ENCODE measurements around the gene ARHGEF12.

ARHGEF12 gene

DNA sequence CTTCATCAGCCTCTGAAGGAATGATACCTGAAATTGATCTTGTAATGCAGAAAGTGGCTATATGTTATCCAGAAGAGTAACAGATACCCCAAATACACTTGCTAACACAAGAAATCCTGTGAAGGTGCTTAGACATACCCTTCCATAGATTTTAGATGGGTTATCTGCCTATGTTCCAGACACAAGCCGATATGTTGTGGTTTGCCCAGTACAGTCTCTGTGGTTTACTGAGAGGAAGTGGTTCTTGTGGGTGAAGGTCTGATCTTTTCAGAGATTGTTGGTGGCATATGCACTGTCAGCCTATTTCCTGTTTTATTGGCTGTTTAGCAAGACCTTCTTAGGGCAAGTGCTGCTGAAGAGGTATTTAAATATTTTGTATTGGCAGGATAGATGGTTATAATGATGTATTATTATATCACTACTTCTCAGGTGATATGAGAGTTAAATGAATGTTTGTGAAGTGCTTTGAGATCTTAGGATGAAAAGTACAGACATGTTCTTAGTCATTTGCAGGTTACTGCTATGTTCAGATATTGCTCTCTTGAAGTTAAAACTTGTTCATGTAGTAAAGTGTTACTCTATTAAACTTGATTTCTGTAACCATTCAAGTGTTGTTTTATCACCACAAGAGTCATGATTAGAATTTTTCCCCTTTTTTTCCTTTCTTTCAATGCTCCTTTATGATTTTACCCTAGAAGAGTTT, 8.2 kb downstream of the ARHGEF12 start:
- Histone ChIP-seq H3K9ac (ENCODE audit: insufficient read length, low read depth) (no peak overlapping the region), H3K36me3 (ENCODE audit: insufficient read depth, insufficient read length, low read length) (no peaks in the 10 kb centered on the region), H3K4me1 (ENCODE audit: insufficient read depth, insufficient read length) (no peaks in the 10 kb centered on the region), H3K4me3 (ENCODE audit: insufficient read length, low read depth) (no peak overlapping the region), H3K9me3 (ENCODE audit: insufficient read depth, low read length) (no peaks in the 10 kb centered on the region), H3K27me3 (ENCODE audit: insufficient read depth, insufficient read length) (no peaks in the 10 kb centered on the region)
- TF ChIP-seq SUZ12 (IDR thresholded peaks at IDR 0.05; ENCODE audit: extremely low read depth, insufficient read depth, insufficient read length) (no peak), YY1 (IDR thresholded peaks at IDR 0.05; ENCODE audit: insufficient read depth, insufficient read length) (no peak), ZNF274 (IDR thresholded peaks at IDR 0.05; ENCODE audit: low read depth, low read length) (no peak)
- DNase-seq (ENCODE audit: low read depth, low spot score) = no peak

DNA sequence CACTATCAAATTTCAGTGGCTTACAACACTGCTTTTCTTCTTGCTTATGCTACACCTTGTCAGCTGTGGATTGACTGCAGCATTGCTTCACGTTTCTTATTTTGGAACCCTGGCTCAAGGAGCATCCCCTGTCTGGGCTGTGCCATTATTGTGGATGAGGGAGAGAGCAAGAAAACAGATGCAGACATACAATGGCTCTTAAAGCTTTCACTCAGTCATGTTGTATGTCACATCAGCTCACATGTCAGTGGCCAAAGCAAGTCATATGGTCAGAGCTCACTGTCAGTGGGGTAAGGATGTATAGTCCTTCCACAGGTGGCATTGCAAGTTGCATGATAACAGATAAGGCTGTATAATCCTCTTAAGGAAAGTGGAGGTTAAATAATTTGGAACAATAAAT, 10.0 kb downstream of the ARHGEF12 start:
- no peak overlapping the region for H3K9ac ChIP-seq (ENCODE audit: insufficient read length, low read depth)
- no peak for DNase-seq (ENCODE audit: low read depth, low spot score)
- H3K27me3 ChIP-seq (ENCODE audit: insufficient read depth, insufficient read length) = no peaks in the 10 kb centered on the region
- H3K4me3 ChIP-seq (ENCODE audit: insufficient read length, low read depth) = no peak overlapping the region
- H3K4me1 ChIP-seq (ENCODE audit: insufficient read depth, insufficient read length) = no peaks in the 10 kb centered on the region
- TF ChIP-seq YY1 (IDR thresholded peaks at IDR 0.05; ENCODE audit: insufficient read depth, insufficient read length) (no peak), SUZ12 (IDR thresholded peaks at IDR 0.05; ENCODE audit: extremely low read depth, insufficient read depth, insufficient read length) (no peak), ZNF274 (IDR thresholded peaks at IDR 0.05; ENCODE audit: low read depth, low read length) (no peak)
- H3K9me3 ChIP-seq (ENCODE audit: insufficient read depth, low read length) = no peaks in the 10 kb centered on the region
- H3K36me3 ChIP-seq (ENCODE audit: insufficient read depth, insufficient read length, low read length) = no peaks in the 10 kb centered on the region

DNA sequence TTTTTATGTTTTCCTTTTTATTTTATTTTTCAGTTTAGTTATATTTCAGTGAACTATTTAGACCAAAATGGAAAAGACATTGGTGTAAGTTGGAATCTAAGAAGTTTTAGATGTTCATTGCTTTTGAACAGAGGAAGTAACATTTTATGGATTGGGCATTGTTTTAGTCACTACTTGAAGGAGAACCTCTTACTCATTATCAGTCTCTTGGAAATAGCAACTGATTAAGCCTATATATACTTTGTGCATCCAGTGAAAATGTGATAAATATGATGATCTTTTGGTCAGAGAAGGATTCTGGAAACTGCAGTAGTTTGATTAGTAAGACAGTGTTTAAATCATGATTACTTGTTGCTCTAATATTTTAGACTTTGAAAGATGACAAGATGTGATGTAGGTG, 14.4 kb downstream of the ARHGEF12 start:
- no peaks in the 10 kb centered on the region for H3K27me3 ChIP-seq (ENCODE audit: insufficient read depth, insufficient read length)
- no peak overlapping the region for H3K9ac ChIP-seq (ENCODE audit: insufficient read length, low read depth)

DNA sequence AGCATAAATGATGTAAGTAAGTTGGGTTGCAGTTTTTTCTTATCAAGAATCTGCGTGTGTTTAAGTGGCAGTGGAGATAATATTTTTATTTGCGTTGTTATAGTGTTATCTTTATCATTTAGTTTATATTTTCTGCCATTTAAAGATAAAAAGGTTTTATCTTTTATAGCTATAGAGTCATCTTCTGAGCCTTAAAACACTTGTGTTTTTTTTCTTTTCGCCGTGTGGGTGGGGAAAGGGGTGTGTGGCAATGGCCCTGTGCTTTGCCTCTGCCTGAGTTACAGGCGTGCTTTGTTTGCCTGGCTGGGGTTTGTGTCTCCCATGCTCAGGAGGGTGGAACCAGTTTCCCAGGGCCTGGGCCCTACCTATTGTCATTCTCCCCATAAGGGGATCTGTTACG, 16.2 kb downstream of the ARHGEF12 start:
- no peaks in the 10 kb centered on the region for H3K27me3 ChIP-seq (ENCODE audit: insufficient read depth, insufficient read length)
- no peaks in the 10 kb centered on the region for H3K4me1 ChIP-seq (ENCODE audit: insufficient read depth, insufficient read length)
- no peak overlapping the region for H3K9ac ChIP-seq (ENCODE audit: insufficient read length, low read depth)
- no peak for DNase-seq (ENCODE audit: low read depth, low spot score)
- H3K4me3 ChIP-seq (ENCODE audit: insufficient read length, low read depth) = no peak overlapping the region
- no peaks in the 10 kb centered on the region for H3K9me3 ChIP-seq (ENCODE audit: insufficient read depth, low read length)
- no peaks in the 10 kb centered on the region for H3K36me3 ChIP-seq (ENCODE audit: insufficient read depth, insufficient read length, low read length)
- TF ChIP-seq ZNF274 (IDR thresholded peaks at IDR 0.05; ENCODE audit: low read depth, low read length) (no peak), SUZ12 (IDR thresholded peaks at IDR 0.05; ENCODE audit: extremely low read depth, insufficient read depth, insufficient read length) (no peak), YY1 (IDR thresholded peaks at IDR 0.05; ENCODE audit: insufficient read depth, insufficient read length) (no peak)

More for the DNA sequence above, 14.4 kb downstream of the ARHGEF12 start:
- TF ChIP-seq ZNF274 (IDR thresholded peaks at IDR 0.05; ENCODE audit: low read depth, low read length) = no peak
- TF ChIP-seq SUZ12 (IDR thresholded peaks at IDR 0.05; ENCODE audit: extremely low read depth, insufficient read depth, insufficient read length) = no peak
- TF ChIP-seq YY1 (IDR thresholded peaks at IDR 0.05; ENCODE audit: insufficient read depth, insufficient read length) = no peak
- no peaks in the 10 kb centered on the region for H3K36me3 ChIP-seq (ENCODE audit: insufficient read depth, insufficient read length, low read length)
- H3K4me1 ChIP-seq (ENCODE audit: insufficient read depth, insufficient read length) = no peaks in the 10 kb centered on the region
- no peak for DNase-seq (ENCODE audit: low read depth, low spot score)
- H3K4me3 ChIP-seq (ENCODE audit: insufficient read length, low read depth) = no peak overlapping the region
- no peaks in the 10 kb centered on the region for H3K9me3 ChIP-seq (ENCODE audit: insufficient read depth, low read length)

DNA sequence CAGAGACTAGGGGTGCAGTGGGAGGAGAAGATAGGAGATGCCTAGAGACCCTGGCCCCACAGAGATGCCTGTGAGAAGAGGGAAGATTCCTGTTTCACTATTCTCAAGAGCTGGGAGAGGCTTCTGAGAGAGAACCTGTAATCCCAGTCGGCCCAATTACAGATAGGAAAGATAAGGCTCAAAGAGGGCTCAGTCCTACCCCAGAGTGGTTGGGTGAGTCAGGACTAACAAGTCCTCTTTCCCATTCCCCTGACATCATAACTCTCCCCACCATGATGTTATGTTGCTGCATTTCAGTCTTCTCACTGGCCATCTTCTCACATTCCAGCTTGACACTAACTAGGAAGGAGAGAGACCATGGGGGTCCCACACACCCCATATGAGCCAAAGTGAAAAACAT, 17.9 kb downstream of the ARHGEF12 start:
- Histone ChIP-seq H3K27me3 (ENCODE audit: insufficient read depth, insufficient read length) (no peaks in the 10 kb centered on the region), H3K4me3 (ENCODE audit: insufficient read length, low read depth) (no peak overlapping the region), H3K4me1 (ENCODE audit: insufficient read depth, insufficient read length) (no peaks in the 10 kb centered on the region), H3K9me3 (ENCODE audit: insufficient read depth, low read length) (no peaks in the 10 kb centered on the region), H3K9ac (ENCODE audit: insufficient read length, low read depth) (no peak overlapping the region), H3K36me3 (ENCODE audit: insufficient read depth, insufficient read length, low read length) (no peaks in the 10 kb centered on the region)
- no peak for TF ChIP-seq SUZ12 (IDR thresholded peaks at IDR 0.05; ENCODE audit: extremely low read depth, insufficient read depth, insufficient read length)
- no peak for TF ChIP-seq YY1 (IDR thresholded peaks at IDR 0.05; ENCODE audit: insufficient read depth, insufficient read length)
- no peak for TF ChIP-seq ZNF274 (IDR thresholded peaks at IDR 0.05; ENCODE audit: low read depth, low read length)
- no peak for DNase-seq (ENCODE audit: low read depth, low spot score)

DNA sequence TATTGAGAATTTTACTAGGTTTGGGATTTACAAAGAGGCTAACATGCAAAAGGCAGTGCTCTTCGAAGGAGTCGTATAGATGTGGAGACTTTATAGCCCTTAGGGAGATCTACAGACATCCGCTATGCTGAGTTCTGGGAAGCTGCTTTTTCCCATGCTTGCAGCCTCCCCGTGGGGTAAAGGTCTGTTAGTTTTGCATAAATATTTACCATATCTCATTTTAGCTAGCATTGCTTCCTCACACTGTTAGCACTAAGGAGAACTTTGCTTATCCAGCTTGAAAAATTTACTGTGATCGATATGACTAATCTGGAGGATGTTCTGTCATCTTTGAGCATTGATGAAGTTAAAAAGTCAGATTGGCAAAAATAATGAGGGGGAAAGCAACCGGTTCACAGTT, 18.6 kb downstream of the ARHGEF12 start:
- H3K9ac ChIP-seq (ENCODE audit: insufficient read length, low read depth) = no peak overlapping the region
- no peaks in the 10 kb centered on the region for H3K4me1 ChIP-seq (ENCODE audit: insufficient read depth, insufficient read length)
- no peaks in the 10 kb centered on the region for H3K36me3 ChIP-seq (ENCODE audit: insufficient read depth, insufficient read length, low read length)
- no peak for DNase-seq (ENCODE audit: low read depth, low spot score)
- no peak for TF ChIP-seq YY1 (IDR thresholded peaks at IDR 0.05; ENCODE audit: insufficient read depth, insufficient read length)
- no peak overlapping the region for H3K4me3 ChIP-seq (ENCODE audit: insufficient read length, low read depth)
- H3K9me3 ChIP-seq (ENCODE audit: insufficient read depth, low read length) = no peaks in the 10 kb centered on the region
- H3K27me3 ChIP-seq (ENCODE audit: insufficient read depth, insufficient read length) = no peaks in the 10 kb centered on the region

DNA sequence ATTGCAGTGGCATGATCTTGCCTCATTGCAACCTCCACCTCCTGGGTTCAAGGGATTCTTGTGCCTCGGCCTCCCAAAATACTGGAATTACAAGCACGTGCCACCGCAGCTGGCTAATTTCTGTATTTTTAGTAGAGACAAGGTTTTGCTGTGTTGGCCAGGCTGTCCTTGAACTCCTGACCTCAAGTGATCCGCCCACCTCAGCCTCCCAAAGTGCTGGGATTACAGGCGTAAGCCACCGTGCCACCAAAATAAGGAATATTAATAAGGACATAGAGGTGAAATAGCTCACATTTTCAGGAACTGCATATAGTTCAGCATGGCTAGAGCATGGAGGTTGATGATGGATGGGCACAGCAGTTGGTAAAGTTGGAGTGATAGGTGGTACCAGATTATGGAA, 21.4 kb downstream of the ARHGEF12 start:
- DNase-seq (ENCODE audit: low read depth, low spot score) = no peak
- Histone ChIP-seq H3K27me3 (ENCODE audit: insufficient read depth, insufficient read length) (no peaks in the 10 kb centered on the region), H3K9ac (ENCODE audit: insufficient read length, low read depth) (no peak overlapping the region), H3K4me1 (ENCODE audit: insufficient read depth, insufficient read length) (no peaks in the 10 kb centered on the region), H3K36me3 (ENCODE audit: insufficient read depth, insufficient read length, low read length) (no peaks in the 10 kb centered on the region), H3K4me3 (ENCODE audit: insufficient read length, low read depth) (no peak overlapping the region), H3K9me3 (ENCODE audit: insufficient read depth, low read length) (no peaks in the 10 kb centered on the region)
- TF ChIP-seq ZNF274 (IDR thresholded peaks at IDR 0.05; ENCODE audit: low read depth, low read length) = no peak
- no peak for TF ChIP-seq SUZ12 (IDR thresholded peaks at IDR 0.05; ENCODE audit: extremely low read depth, insufficient read depth, insufficient read length)

All from NT2/D1 (cell line).